OCI-LY1 (cell line): ENCODE data around the gene BLVRA.

Experiments
- H2AFZ ChIP-seq: fragments of 200-600 bp; sonication (generic), shearing (Covaris generic); 2 replicates; pipeline ENCODE4 v1.6.0; 2014; ENCODE audit warnings: antibody characterized with exemption, mild to moderate bottlenecking, low read length
- H3F3A ChIP-seq: fragments of 200-600 bp; sonication (generic), shearing (Covaris generic); 2 replicates; pipeline ENCODE4 v1.6.0; 2014; ENCODE audit warnings: mild to moderate bottlenecking, antibody characterized with exemption, low read length, moderate library complexity; ENCODE audit not compliant: insufficient read depth
- H3K27ac ChIP-seq: fragments of 200-600 bp; sonication (generic); 2 replicates; pipeline ENCODE4 v1.5.1; 2014; ENCODE audit warnings: low read length, mixed run types, mild to moderate bottlenecking, low read depth; ENCODE audit not compliant: poor library complexity, severe bottlenecking
- H3K27me3 ChIP-seq: fragments of 200-600 bp; sonication (generic); 2 replicates; pipeline ENCODE4 v1.6.0; 2014; ENCODE audit warnings: antibody characterized with exemption, mild to moderate bottlenecking, low read length, moderate library complexity; ENCODE audit not compliant: insufficient read depth
- H3K36me3 ChIP-seq: fragments of 200-600 bp; sonication (generic); 2 replicates; pipeline ENCODE4 v1.6.1; 2014; ENCODE audit warnings: mild to moderate bottlenecking, antibody characterized with exemption, low read length, moderate library complexity, mixed read lengths; ENCODE audit not compliant: insufficient read depth
- H3K4me1 ChIP-seq: fragments of 200-600 bp; sonication (generic); 2 replicates; pipeline ENCODE4 v1.5.1; 2014; ENCODE audit warnings: mild to moderate bottlenecking, low read length, moderate library complexity; ENCODE audit not compliant: insufficient read depth, severe bottlenecking
- H3K4me2 ChIP-seq: fragments of 200-600 bp; sonication (generic), shearing (Covaris generic); 2 replicates; pipeline ENCODE4 v1.6.1; 2014; ENCODE audit warnings: low read length
- H3K4me3 ChIP-seq: fragments of 200-600 bp; sonication (generic); 2 replicates; pipeline ENCODE4 v1.5.1; 2014; ENCODE audit warnings: low read length, low read depth, mild to moderate bottlenecking, mixed read lengths; ENCODE audit not compliant: poor library complexity, severe bottlenecking
- H3K79me2 ChIP-seq: fragments of 200-600 bp; shearing (Covaris generic); 2 replicates; pipeline ENCODE4 v1.6.1; 2016; ENCODE audit warnings: mixed run types, low read length, mixed read lengths; ENCODE audit not compliant: insufficient read depth
- H3K9ac ChIP-seq: fragments of 200-600 bp; sonication (generic), shearing (Covaris generic); 2 replicates; pipeline ENCODE4 v1.6.1; 2014; ENCODE audit warnings: mild to moderate bottlenecking, low read length, mixed read lengths
- H3K9me2 ChIP-seq: fragments of 200-600 bp; sonication (generic), shearing (Covaris generic); 2 replicates; pipeline ENCODE4 v1.6.1; 2014; ENCODE audit warnings: low read depth, mild to moderate bottlenecking, low read length, mixed read lengths
- H3K9me3 ChIP-seq: fragments of 200-600 bp; shearing (Covaris generic); 2 replicates; pipeline ENCODE4 v1.6.1; 2014; ENCODE audit warnings: low read length, mixed read lengths
- H4K20me1 ChIP-seq: fragments of 200-600 bp; sonication (generic), shearing (Covaris generic); 2 replicates; pipeline ENCODE4 v1.6.0; 2016; ENCODE audit warnings: mild to moderate bottlenecking, low read length; ENCODE audit not compliant: insufficient read depth
- EZH2 ChIP-seq: fragments of 200-600 bp; sonication (generic), shearing (Covaris generic); IDR thresholded peaks from 2 replicates; pipeline ENCODE4 v1.8.0; 2017; ENCODE audit warnings: borderline replicate concordance, mixed run types, mild to moderate bottlenecking, antibody characterized with exemption, low read length, moderate library complexity, mixed read lengths
- TF ChIP-seq, protein P1 (sequence below): fragments of 200-600 bp; sonication (generic), shearing (Covaris generic); IDR thresholded peaks from 2 replicates; pipeline ENCODE4 v1.5.1; 2017; ENCODE audit warnings: mild to moderate bottlenecking, antibody characterized with exemption, low read length, moderate library complexity, mixed read lengths

BLVRA gene

GRCh38 chr7:43844257-43844656 lies 85.8 kb downstream of the BLVRA start:
- Histone ChIP-seq H3K4me3 (no peak overlapping the region), H3F3A (no peaks in the 10 kb centered on the region), H3K9ac (no peak overlapping the region), H3K27me3 (no peaks in the 10 kb centered on the region), H3K9me3 (no peaks in the 10 kb centered on the region), H3K4me2 (no peak overlapping the region), H3K9me2 (no peaks in the 10 kb centered on the region), H3K27ac (no peak overlapping the region), H3K79me2 (no peaks in the 10 kb centered on the region), H2AFZ (no peak overlapping the region), H4K20me1 (no peaks in the 10 kb centered on the region), H3K4me1 (no peaks in the 10 kb centered on the region), H3K36me3 (no peaks in the 10 kb centered on the region)
- TF ChIP-seq EZH2 = no peak
- TF ChIP-seq, protein P1, sequence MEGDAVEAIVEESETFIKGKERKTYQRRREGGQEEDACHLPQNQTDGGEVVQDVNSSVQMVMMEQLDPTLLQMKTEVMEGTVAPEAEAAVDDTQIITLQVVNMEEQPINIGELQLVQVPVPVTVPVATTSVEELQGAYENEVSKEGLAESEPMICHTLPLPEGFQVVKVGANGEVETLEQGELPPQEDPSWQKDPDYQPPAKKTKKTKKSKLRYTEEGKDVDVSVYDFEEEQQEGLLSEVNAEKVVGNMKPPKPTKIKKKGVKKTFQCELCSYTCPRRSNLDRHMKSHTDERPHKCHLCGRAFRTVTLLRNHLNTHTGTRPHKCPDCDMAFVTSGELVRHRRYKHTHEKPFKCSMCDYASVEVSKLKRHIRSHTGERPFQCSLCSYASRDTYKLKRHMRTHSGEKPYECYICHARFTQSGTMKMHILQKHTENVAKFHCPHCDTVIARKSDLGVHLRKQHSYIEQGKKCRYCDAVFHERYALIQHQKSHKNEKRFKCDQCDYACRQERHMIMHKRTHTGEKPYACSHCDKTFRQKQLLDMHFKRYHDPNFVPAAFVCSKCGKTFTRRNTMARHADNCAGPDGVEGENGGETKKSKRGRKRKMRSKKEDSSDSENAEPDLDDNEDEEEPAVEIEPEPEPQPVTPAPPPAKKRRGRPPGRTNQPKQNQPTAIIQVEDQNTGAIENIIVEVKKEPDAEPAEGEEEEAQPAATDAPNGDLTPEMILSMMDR = no peak

DNA sequence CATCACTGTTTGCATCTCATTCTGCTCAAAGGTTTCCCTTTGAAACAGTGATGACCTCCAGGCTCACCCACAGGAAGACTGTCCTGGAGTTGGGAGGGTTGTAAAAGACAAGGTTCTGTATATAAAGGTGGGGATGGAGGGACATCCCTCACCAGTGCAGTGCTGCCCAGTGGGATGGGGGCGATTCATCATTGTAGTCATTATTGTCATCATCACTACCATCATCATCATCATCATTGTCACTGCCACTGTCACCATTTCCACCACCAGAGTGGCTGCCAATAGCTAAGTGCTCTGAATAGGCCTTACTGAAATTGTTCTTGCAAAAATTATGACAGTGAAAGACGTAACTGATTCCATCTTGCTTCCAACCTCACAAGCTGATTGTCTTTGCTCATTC lies 86.2 kb downstream of the BLVRA start:
- Histone ChIP-seq H3K9me2 (no peaks in the 10 kb centered on the region), H3K79me2 (no peaks in the 10 kb centered on the region), H3K27ac (no peak overlapping the region), H3K9me3 (no peaks in the 10 kb centered on the region), H2AFZ (no peak overlapping the region), H3K27me3 (no peaks in the 10 kb centered on the region; the same call in 1 of the 2 replicates), H3K36me3 (no peaks in the 10 kb centered on the region), H4K20me1 (no peaks in the 10 kb centered on the region), H3F3A (no peaks in the 10 kb centered on the region), H3K4me3 (no peak overlapping the region), H3K4me2 (no peak overlapping the region), H3K9ac (no peak overlapping the region), H3K4me1 (no peaks in the 10 kb centered on the region)
- TF ChIP-seq, protein P1 = no peak
- no peak for TF ChIP-seq EZH2

GRCh38 chr7:43847496-43847895 lies 89.0 kb downstream of the BLVRA start:
- Histone ChIP-seq H3F3A (no peaks in the 10 kb centered on the region), H3K9ac (no peak overlapping the region), H3K27me3 (peaks cover 15% of the 10 kb centered on the region; the same call in 1 of the 2 replicates), H3K9me2 (no peaks in the 10 kb centered on the region), H3K4me1 (no peaks in the 10 kb centered on the region), H3K9me3 (0 out of 2 replicates have a peak, but pooled peaks cover 6% of the 10 kb centered on the region), H4K20me1 (no peaks in the 10 kb centered on the region), H3K4me3 (no peak overlapping the region), H3K36me3 (no peaks in the 10 kb centered on the region; the same call in 1 of the 2 replicates), H3K27ac (no peak overlapping the region), H2AFZ (no peak overlapping the region), H3K4me2 (no peak overlapping the region), H3K79me2 (no peaks in the 10 kb centered on the region)
- TF ChIP-seq, protein P1 = no peak
- no peak for TF ChIP-seq EZH2
